Left ventricle myocardium inferior (tissue), 1 donor: Measurements from ENCODE around the gene CYB561D2. TPM values are rescaled to one million over a fixed set of nuclear protein-coding genes. Genes with fewer than 3 reads are reported as not detected.

Source experiments
- DNase-seq: peaks from one replicate; pipeline ENCODE4 v3.0.0-alpha.2; 2020
- H3K27ac ChIP-seq: fragments of 200-600 bp; replicated peaks from 2 replicates; pipeline ENCODE4 v1.8.0; 2021
- H3K27me3 ChIP-seq: fragments of 200-600 bp; 2 replicates; pipeline ENCODE4 v1.8.0; 2021; ENCODE audit warnings: low read depth
- H3K36me3 ChIP-seq: fragments of 200-600 bp; 2 replicates; pipeline ENCODE4 v1.8.0; 2021
- H3K4me1 ChIP-seq: fragments of 200-600 bp; 2 replicates; pipeline ENCODE4 v1.8.0; 2021
- H3K4me3 ChIP-seq: fragments of 200-600 bp; 2 replicates; pipeline ENCODE4 v1.8.0; 2021; ENCODE audit warnings: mild to moderate bottlenecking, moderate library complexity
- H3K9me3 ChIP-seq: fragments of 200-600 bp; replicated peaks from 2 replicates; pipeline ENCODE4 v1.8.0; 2021
- intact Hi-C: fragments of 100-400 bp; cut with micrococcal nuclease; formaldehyde crosslinking; loops from one replicate; pipeline ENCODE4 v1.11.0; 2022
- total RNA-seq: library from RNA; stranded (reverse); fragmentation: NEBNext Ultra II Directional; extraction: Animal tissue kit (Norgen Biotek cat#: 25700); gene quantifications from one replicate; pipeline ENCODE4 v1.2.1, GENCODE V29; 2021
- TF ChIP-seq, protein P1 (sequence below): fragments of 200-600 bp; IDR thresholded peaks from 2 replicates; pipeline ENCODE4 v1.8.0; 2021; ENCODE audit warnings: antibody characterized with exemption, mild to moderate bottlenecking, borderline replicate concordance
- donor health status: DM: no; HTN: yes; CAD: no; lungs with severe emphysema.

CYB561D2 gene
- total RNA-seq, 1 donor from 2014 or later: 7.0 TPM

DNA sequence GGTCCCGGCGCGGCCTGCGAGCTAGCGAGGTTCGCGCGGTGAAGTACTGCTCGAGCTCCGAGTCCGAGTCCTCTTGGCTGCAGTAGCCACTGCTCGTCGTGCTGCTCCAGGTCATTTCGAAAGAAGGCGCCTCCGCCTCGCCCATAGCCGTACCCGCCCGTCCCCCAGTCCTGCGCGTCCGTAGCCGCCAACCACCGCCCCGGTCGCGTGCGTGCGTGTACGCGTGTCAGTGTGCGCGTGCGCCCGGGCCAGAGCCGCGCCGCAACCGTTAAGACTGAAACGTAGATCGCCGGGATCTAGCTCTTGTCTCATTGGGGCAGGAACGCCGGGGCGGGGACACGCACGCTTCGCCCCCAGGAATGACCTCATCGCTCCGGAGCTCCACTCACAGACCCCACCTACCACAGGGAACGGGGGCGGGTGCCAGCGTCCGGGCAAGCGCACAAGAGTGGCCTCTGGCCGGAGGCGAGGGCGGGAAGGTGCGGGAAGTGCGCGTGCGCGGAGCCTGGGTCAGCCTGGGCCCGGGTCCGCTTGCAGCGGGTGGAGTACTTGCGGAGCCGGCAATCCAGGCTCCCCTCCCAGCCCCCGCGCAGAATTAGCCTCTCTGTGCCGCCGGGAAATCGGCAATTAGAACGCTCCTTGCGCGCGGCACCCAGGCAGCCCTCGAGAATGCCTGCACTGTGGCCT lies 13.3 kb upstream of the CYB561D2 start:
- peak; percentile 100 for DNase-seq
- intact Hi-C loops: no loop called here
- Histone ChIP-seq H3K4me1 (peaks cover 90% of the 10 kb centered on the region), H3K4me3 (peak overlapping the region; percentile 97), H3K27ac (peak overlapping the region; percentile 95), H3K36me3 (peaks cover 3% of the 10 kb centered on the region), H3K27me3 (peaks cover 15% of the 10 kb centered on the region), H3K9me3 (no peaks in the 10 kb centered on the region)
- TF ChIP-seq, protein P1, sequence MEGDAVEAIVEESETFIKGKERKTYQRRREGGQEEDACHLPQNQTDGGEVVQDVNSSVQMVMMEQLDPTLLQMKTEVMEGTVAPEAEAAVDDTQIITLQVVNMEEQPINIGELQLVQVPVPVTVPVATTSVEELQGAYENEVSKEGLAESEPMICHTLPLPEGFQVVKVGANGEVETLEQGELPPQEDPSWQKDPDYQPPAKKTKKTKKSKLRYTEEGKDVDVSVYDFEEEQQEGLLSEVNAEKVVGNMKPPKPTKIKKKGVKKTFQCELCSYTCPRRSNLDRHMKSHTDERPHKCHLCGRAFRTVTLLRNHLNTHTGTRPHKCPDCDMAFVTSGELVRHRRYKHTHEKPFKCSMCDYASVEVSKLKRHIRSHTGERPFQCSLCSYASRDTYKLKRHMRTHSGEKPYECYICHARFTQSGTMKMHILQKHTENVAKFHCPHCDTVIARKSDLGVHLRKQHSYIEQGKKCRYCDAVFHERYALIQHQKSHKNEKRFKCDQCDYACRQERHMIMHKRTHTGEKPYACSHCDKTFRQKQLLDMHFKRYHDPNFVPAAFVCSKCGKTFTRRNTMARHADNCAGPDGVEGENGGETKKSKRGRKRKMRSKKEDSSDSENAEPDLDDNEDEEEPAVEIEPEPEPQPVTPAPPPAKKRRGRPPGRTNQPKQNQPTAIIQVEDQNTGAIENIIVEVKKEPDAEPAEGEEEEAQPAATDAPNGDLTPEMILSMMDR: no peak

DNA sequence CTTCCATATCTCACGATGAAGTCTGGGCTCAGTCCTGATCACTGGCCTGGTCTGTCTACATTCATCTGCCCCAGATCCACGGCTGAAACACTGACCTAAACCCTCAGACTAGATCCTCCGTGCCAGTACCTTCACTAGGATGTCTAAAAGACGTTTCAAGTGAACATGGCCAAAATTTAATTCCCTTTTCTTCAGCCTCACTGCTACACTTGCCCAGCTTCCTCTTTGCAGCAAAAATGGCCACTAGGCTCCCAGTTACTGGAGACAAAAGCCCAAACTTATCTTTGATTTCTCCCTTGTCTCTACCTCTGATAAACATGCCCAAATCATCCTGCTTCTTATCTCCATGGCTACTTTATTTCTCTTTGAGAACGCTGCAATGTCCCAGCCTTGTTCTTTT lies 11.7 kb upstream of the CYB561D2 start:
- peak overlapping the region; percentile 95 for H3K27ac ChIP-seq
- H3K36me3 ChIP-seq: no peaks in the 10 kb centered on the region
- peaks cover 74% of the 10 kb centered on the region for H3K4me1 ChIP-seq
- TF ChIP-seq, protein P1: no peak
- no peaks in the 10 kb centered on the region for H3K9me3 ChIP-seq
- intact Hi-C loops: no loop called here
- H3K27me3 ChIP-seq: peaks cover 15% of the 10 kb centered on the region
- no peak for DNase-seq
- H3K4me3 ChIP-seq: peak overlapping the region; percentile 97

DNA sequence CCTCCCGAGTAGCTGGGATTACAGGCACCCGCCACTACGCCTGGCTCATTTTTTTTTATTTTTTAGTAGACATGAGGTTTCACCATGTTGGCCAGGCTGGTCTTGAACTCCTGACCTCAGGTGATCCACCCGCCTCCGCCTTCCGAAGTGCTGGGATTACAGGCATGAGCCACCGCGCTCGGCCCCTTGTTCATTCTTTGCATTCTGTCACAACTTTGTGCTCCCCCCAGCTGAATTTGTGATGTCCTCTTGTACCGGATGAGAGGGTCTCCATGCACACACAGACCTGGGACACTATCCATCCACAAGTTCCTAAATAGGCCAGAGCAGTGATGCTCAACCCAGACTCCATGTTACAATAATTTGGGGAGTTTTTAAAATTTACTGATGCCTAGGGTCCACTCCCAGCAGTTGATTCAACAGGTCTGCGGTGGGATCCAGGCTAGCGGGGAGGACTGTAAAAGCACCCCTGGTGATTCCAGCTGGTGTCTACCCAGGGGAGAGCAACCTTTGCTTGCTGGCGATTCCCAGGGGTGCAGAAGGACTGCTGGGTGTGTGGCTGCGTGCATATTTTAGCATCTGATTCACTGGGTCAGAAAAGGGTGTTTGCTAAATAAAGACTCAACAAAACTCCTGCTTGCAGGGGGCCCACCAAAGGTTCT lies 11.0 kb upstream of the CYB561D2 start:
- peaks cover 67% of the 10 kb centered on the region for H3K4me1 ChIP-seq
- intact Hi-C loops: no loop called here
- H3K27ac ChIP-seq: peak overlapping the region; percentile 95
- H3K4me3 ChIP-seq: peak overlapping the region; percentile 97
- no peaks in the 10 kb centered on the region for H3K9me3 ChIP-seq
- DNase-seq: no peak
- no peaks in the 10 kb centered on the region for H3K36me3 ChIP-seq
- peaks cover 15% of the 10 kb centered on the region for H3K27me3 ChIP-seq
- TF ChIP-seq, protein P1: no peak

DNA sequence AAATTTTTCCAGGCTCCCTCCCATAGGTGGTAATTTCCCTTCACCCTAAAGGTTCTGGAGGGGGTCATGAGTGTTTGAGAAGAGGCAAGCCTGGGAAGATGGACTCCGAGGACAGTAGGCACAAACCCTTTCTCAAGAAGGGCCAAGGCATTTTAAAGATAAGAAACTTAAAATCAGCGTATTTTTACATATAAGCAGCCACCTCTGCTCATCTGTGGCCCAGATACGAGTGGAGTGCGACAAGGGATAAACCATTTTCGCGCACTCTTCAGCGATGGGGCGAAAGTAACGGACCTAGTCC lies 10.6 kb upstream of the CYB561D2 start:
- Histone ChIP-seq H3K4me3 (peak overlapping the region; percentile 97), H3K27me3 (peaks cover 15% of the 10 kb centered on the region), H3K27ac (peak overlapping the region; percentile 95), H3K4me1 (peaks cover 64% of the 10 kb centered on the region), H3K9me3 (no peaks in the 10 kb centered on the region), H3K36me3 (no peaks in the 10 kb centered on the region)
- intact Hi-C loops: no loop called here
- no peak for DNase-seq
- TF ChIP-seq, protein P1: no peak

DNA sequence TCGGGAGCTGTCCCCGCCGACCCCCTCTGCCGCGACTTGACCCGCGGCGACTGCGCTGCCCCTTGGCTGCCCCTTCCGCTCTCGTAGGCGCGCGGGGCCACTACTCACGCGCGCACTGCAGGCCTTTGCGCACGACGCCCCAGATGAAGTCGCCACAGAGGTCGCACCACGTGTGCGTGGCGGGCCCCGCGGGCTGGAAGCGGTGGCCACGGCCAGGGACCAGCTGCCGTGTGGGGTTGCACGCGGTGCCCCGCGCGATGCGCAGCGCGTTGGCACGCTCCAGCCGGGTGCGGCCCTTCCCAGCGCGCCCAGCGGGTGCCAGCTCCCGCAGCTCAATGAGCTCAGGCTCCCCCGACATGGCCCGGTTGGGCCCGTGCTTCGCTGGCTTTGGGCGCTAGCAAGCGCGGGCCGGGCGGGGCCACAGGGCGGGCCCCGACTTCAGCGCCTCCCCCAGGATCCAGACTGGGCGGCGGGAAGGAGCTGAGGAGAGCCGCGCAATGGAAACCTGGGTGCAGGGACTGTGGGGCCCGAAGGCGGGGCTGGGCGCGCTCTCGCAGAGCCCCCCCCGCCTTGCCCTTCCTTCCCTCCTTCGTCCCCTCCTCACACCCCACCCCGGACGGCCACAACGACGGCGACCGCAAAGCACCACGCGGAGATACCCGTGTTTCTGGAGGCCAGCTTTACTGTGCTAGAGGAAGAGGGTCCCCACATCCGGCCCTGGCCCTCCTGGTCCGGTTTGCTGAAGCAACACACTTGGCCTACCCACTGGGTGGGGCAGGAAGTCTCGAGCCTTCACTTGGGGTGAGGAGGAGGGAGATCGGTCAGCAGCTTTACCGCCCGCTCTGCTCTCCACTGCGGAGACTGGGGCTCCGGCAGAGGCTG lies 10.0 kb upstream of the CYB561D2 start, which contains the start of gene RASSF1:
Gene RASSF1, minus strand, starts transcription at position 389 of the 882 bp plus-strand sequence. Its CDS starts 31 bp downstream, at position 358.
- H3K27ac ChIP-seq: peak within 1 kb of the TSS; percentile 95
- H3K4me1 ChIP-seq: peaks cover 64% of the 10 kb centered on the region
- no peaks in the 10 kb centered on the region for H3K36me3 ChIP-seq
- TF ChIP-seq, protein P1: no peak
- H3K4me3 ChIP-seq: peak within 1 kb of the TSS; percentile 97
- H3K9me3 ChIP-seq: no peaks in the 10 kb centered on the region
- intact Hi-C loops: no loop called here
- DNase-seq: peak; percentile 82
- H3K27me3 ChIP-seq: peaks cover 15% of the 10 kb centered on the region
